Measurements from ENCODE around the gene CDHR2. TPM values are rescaled to one million over a fixed set of nuclear protein-coding genes. Genes with fewer than 3 reads are reported as not detected.

The CDHR2 gene
- total and polyA plus RNA-seq, 3 donors from 2014 or later, result 32.0 to 60.5 (median 39.8) TPM

- intact Hi-C loops (cut with DNase I; ENCODE audit: low total_unique reads), result no loop called here
- 89 to 96% methylated on average over 20 to 22 of the region's 22 CpGs for WGBS, 2 donors
- Histone ChIP-seq H3K9me3 (no peaks in the 10 kb centered on the region), H3K4me3 (no peak overlapping the region), H3K27me3 (no peaks in the 10 kb centered on the region), H3K4me1 (peaks cover 30% of the 10 kb centered on the region), H3K27ac (no peak overlapping the region), H3K36me3 (ENCODE audit: low read depth, missing control alignments) (no peaks in the 10 kb centered on the region)
- TF ChIP-seq CTCF (IDR thresholded peaks at IDR 0.05), result no peak
- no peak for TF ChIP-seq POLR2A (IDR thresholded peaks at IDR 0.05)
- no peak for DNase-seq
These were observed 95.9 kb downstream of the CDHR2 start for GRCh38 chr5:176644878-176645670.

Small RNA genes within 50 kb of the gene (microRNA-seq; reads per million reads assigned to microRNA genes)
- 0 reads per million in 2 donors for gene MIR4281 (ENCODE audit: borderline number of aligned reads in 2 of 2, borderline replicate concordance in 1 of 2)

Small RNA genes within 50 kb of the gene (small RNA-seq; reads per million reads assigned to genes)
- gene MIR4281 (0 reads per million in 2 donors), gene RF00019 (0 reads per million in 2 donors), gene RN7SL684P (0 reads per million in 2 donors)

Other genes with a start within 250 kb of the CDHR2 start
- gene KIAA1191, start 187.6 kb upstream of the CDHR2 start, total RNA-seq, result 10 to 100 TPM; 35.5 to 60.3 TPM
- gene KIAA1191, start 187.6 kb upstream of the CDHR2 start, polyA plus RNA-seq (ENCODE audit: insufficient read depth, low read depth, low replicate concordance), result 34.9 TPM
- 1 to 10 TPM; 5.8 to 8.9 TPM for gene ARL10, start 183.9 kb upstream of the CDHR2 start, total RNA-seq
- 8.3 TPM for gene ARL10, start 183.9 kb upstream of the CDHR2 start, polyA plus RNA-seq (ENCODE audit: insufficient read depth, low read depth, low replicate concordance)
- gene NOP16, start 160.7 kb upstream of the CDHR2 start, total RNA-seq, result 10 to 100 TPM; 19.1 to 19.2 TPM
- gene NOP16, start 160.7 kb upstream of the CDHR2 start, polyA plus RNA-seq (ENCODE audit: insufficient read depth, low read depth, low replicate concordance), result 23.6 TPM
- gene HIGD2A, start 160.6 kb upstream of the CDHR2 start, total RNA-seq, result 100 to 1,000 TPM; 129 to 184 TPM
- 128 TPM for gene HIGD2A, start 160.6 kb upstream of the CDHR2 start, polyA plus RNA-seq (ENCODE audit: insufficient read depth, low read depth, low replicate concordance)
- 100 to 1,000 TPM; 103 to 107 TPM for gene CLTB, start 132.8 kb upstream of the CDHR2 start, total RNA-seq
- gene CLTB, start 132.8 kb upstream of the CDHR2 start, polyA plus RNA-seq (ENCODE audit: insufficient read depth, low read depth, low replicate concordance), result 60.8 TPM
- 10 to 100 TPM; 53.9 to 57.6 TPM for gene FAF2, start 101.0 kb upstream of the CDHR2 start, total RNA-seq
- 55.0 TPM for gene FAF2, start 101.0 kb upstream of the CDHR2 start, polyA plus RNA-seq (ENCODE audit: insufficient read depth, low read depth, low replicate concordance)
- gene RNF44, start 11.9 kb upstream of the CDHR2 start, total RNA-seq, result 10 to 100 TPM; 57.2 to 64.7 TPM
- gene RNF44, start 11.9 kb upstream of the CDHR2 start, polyA plus RNA-seq (ENCODE audit: insufficient read depth, low read depth, low replicate concordance), result 60.1 TPM
- 1 to 10 TPM; 5.7 to 8.4 TPM for gene GPRIN1, start 60.8 kb downstream of the CDHR2 start, total RNA-seq
- gene GPRIN1, start 60.8 kb downstream of the CDHR2 start, polyA plus RNA-seq (ENCODE audit: insufficient read depth, low read depth, low replicate concordance), result 2.5 TPM
- under 1 TPM; 0.31 to 0.74 TPM for gene SNCB, start 81.2 kb downstream of the CDHR2 start, total RNA-seq
- gene SNCB, start 81.2 kb downstream of the CDHR2 start, polyA plus RNA-seq (ENCODE audit: insufficient read depth, low read depth, low replicate concordance), result 0.62 TPM
- gene EIF4E1B, start 81.3 kb downstream of the CDHR2 start, total RNA-seq, result 1 to 10 TPM in 1 of 2 donors, under 1 TPM in 1; 0.99 to 2.4 TPM
- 1.0 TPM for gene EIF4E1B, start 81.3 kb downstream of the CDHR2 start, polyA plus RNA-seq (ENCODE audit: insufficient read depth, low read depth, low replicate concordance)
- 10 to 100 TPM; 31.7 to 51.7 TPM for gene TSPAN17, start 98.1 kb downstream of the CDHR2 start, total RNA-seq
- 57.0 TPM for gene TSPAN17, start 98.1 kb downstream of the CDHR2 start, polyA plus RNA-seq (ENCODE audit: insufficient read depth, low read depth, low replicate concordance)

All from testis (tissue), 3 donors.